ENCODE measurements around the gene RGS11. TPM values are rescaled to one million over a fixed set of nuclear protein-coding genes. Genes with fewer than 3 reads are reported as not detected.

Gene RGS11
- total and polyA plus RNA-seq, 2 of the 4 experiments (the other 2 are of a cell fraction): under 0.01 to 0.48 TPM

DNA sequence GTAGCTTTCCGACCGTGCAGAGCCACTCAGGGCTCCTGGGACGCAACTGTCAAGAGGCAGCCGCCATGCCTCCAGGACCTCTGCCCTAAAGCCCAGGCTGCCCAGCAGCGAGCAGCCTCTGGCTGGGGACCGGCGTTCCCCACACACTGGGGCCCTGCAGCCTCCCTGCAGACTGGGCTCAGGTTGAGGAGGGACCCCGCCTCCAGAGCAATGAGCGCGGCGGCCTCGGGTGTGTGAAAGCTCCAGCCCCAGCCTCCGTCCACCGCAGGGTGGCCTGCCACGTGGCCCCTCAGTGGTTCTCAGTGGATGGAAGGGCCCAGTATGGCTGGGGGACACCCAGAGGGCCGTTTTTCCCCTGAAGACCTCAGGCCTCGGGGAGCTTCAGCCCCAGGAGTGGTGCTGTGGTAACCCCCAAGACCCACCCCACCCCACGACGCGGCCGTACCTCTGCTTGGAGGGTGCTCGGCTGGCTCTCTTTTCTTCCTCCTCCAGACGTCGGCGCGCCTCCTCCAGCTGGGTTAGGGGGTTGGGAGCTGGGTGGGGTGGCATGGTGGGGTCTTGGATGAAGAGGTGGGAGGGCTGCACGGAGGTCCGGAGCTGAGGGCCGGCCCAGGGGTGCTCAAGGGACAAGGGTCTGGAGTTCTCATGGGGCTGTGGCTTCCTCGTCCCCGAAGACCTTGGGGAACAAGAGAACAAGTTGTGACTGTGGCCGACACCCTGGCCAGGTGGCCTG, 17.5 kb upstream of the RGS11 start:
- BruUV-seq (replicated peaks): no TSS peak
- TF ChIP-seq BHLHE40 (IDR thresholded peaks at IDR 0.05; ENCODE audit: low read depth, low read length) (no peak), RCOR1 (IDR thresholded peaks at IDR 0.05; ENCODE audit: insufficient replicate concordance, low read length) (no peak), SMC3 (IDR thresholded peaks at IDR 0.05; ENCODE audit: low read depth, low read length) (no peak), POLR2A (IDR thresholded peaks at IDR 0.05; ENCODE audit: low read depth, low read length) (no peak), CEBPB (IDR thresholded peaks at IDR 0.05; ENCODE audit: low read depth, low read length) (no peak), NFE2L2 (IDR thresholded peaks at IDR 0.05; ENCODE audit: low read depth, low read length) (no peak)
- TF ChIP-seq, protein P1, sequence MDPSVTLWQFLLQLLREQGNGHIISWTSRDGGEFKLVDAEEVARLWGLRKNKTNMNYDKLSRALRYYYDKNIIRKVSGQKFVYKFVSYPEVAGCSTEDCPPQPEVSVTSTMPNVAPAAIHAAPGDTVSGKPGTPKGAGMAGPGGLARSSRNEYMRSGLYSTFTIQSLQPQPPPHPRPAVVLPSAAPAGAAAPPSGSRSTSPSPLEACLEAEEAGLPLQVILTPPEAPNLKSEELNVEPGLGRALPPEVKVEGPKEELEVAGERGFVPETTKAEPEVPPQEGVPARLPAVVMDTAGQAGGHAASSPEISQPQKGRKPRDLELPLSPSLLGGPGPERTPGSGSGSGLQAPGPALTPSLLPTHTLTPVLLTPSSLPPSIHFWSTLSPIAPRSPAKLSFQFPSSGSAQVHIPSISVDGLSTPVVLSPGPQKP (IDR thresholded peaks at IDR 0.05; ENCODE audit: borderline replicate concordance, low read depth, low read length): no peak
- TF ChIP-seq, protein P2, sequence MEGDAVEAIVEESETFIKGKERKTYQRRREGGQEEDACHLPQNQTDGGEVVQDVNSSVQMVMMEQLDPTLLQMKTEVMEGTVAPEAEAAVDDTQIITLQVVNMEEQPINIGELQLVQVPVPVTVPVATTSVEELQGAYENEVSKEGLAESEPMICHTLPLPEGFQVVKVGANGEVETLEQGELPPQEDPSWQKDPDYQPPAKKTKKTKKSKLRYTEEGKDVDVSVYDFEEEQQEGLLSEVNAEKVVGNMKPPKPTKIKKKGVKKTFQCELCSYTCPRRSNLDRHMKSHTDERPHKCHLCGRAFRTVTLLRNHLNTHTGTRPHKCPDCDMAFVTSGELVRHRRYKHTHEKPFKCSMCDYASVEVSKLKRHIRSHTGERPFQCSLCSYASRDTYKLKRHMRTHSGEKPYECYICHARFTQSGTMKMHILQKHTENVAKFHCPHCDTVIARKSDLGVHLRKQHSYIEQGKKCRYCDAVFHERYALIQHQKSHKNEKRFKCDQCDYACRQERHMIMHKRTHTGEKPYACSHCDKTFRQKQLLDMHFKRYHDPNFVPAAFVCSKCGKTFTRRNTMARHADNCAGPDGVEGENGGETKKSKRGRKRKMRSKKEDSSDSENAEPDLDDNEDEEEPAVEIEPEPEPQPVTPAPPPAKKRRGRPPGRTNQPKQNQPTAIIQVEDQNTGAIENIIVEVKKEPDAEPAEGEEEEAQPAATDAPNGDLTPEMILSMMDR (conservative IDR thresholded peaks at IDR 0.05; ENCODE audit: low read depth, low read length): no peak
- ChIA-PET CTCF (no interaction called here), POLR2A (ENCODE audit: unreplicated experiment) (no interaction called here)
- H4K8ac ChIP-seq (ENCODE audit: low read depth in 2 of 2, low read length in 2 of 2): no peak overlapping the region
- H4K91ac ChIP-seq (ENCODE audit: insufficient read depth, low read depth, low read length): no peak overlapping the region
- ATAC-seq (ENCODE audit: low read depth) (no peak), DNase-seq (no peak)
- H2BK120ac ChIP-seq (ENCODE audit: low read depth, low read length): no peak overlapping the region
- intact Hi-C loops (cut with micrococcal nuclease) (no loop called here), in situ Hi-C loops (cut with MboI; ENCODE audit: low sequenced_read_pairs) (no loop called here), dilution Hi-C loops (cut with HindIII; ENCODE audit: low sequenced_read_pairs, unreplicated experiment) (no loop called here)
- no peaks in the 10 kb centered on the region for H3K4me1 ChIP-seq (ENCODE audit: control insufficient read depth, insufficient read depth, low read length)
- no peak overlapping the region for H3K14ac ChIP-seq (replicated peaks; ENCODE audit: low read depth, low read length)
- no peak overlapping the region for H2AK5ac ChIP-seq (ENCODE audit: low read depth, low read length)
- H3K9me1 ChIP-seq (ENCODE audit: insufficient read depth, low read length): no peaks in the 10 kb centered on the region
- no peak overlapping the region for H2BK20ac ChIP-seq (ENCODE audit: low read depth, low read length)
- no peaks in the 10 kb centered on the region for H3K27me3 ChIP-seq (ENCODE audit: control insufficient read depth, insufficient read depth, low read length)
- H2BK5ac ChIP-seq (ENCODE audit: low read depth, low read length, poor library complexity, severe bottlenecking): no peak overlapping the region
- no peak overlapping the region for H3K4me3 ChIP-seq (ENCODE audit: insufficient read depth, low read depth, low read length)
- no peaks in the 10 kb centered on the region; the same call in 1 of the 2 replicates for H4K20me1 ChIP-seq (ENCODE audit: insufficient read depth, low read length)
- H3K4me2 ChIP-seq (ENCODE audit: low read depth, low read length): no peak overlapping the region
- H3K18ac ChIP-seq (ENCODE audit: low read depth, low read length): no peak overlapping the region
- no peak overlapping the region for H3K56ac ChIP-seq (ENCODE audit: extremely low read depth, insufficient read depth, low read length)
- no peak overlapping the region for H3K23ac ChIP-seq (ENCODE audit: low read depth, low read length)
- H3K79me1 ChIP-seq (ENCODE audit: low read depth in 1 of 2, low read length in 2 of 2): no peaks in the 10 kb centered on the region
- no peak overlapping the region for H4K5ac ChIP-seq (ENCODE audit: low read depth, low read length)
- WGBS, 2 experiments (ENCODE audit: extremely low coverage in 2 of 2, insufficient read length in 1 of 2): 94% methylated on average over 10 of the region's 32 CpGs; no CpG with 5 or more reads in 1 of the 2 experiments
- H3K36me3 ChIP-seq (ENCODE audit: control insufficient read depth, insufficient read depth, low read length): peaks cover 50% of the 10 kb centered on the region
- H2AK9ac ChIP-seq (replicated peaks; ENCODE audit: low read depth, low read length, poor library complexity): no peak overlapping the region
- no peak overlapping the region for H3K4ac ChIP-seq (ENCODE audit: low read depth, low read length)
- no peak overlapping the region for H3K27ac ChIP-seq (ENCODE audit: insufficient read depth, low read length)
- no peaks in the 10 kb centered on the region for H3K9me3 ChIP-seq (ENCODE audit: control insufficient read depth, insufficient read depth, low read length)
- no peak overlapping the region for H3K9ac ChIP-seq (ENCODE audit: low read depth, low read length)
- H2BK15ac ChIP-seq (ENCODE audit: low read depth, low read length): no peak overlapping the region
- no peak overlapping the region for H2AFZ ChIP-seq (replicated peaks; ENCODE audit: low read length, poor library complexity)
